GM19468 (cell line): ENCODE measurements around the gene SEC61A2.
"Not testable (repeated sequence)": the region's sequence is repeated elsewhere in the genome, so short reads cannot be mapped to it uniquely, and the experiment has no call there.

Experiments
- ATAC-seq: cut with Tn5 transposase; IDR thresholded peaks from one replicate; pipeline ENCODE4 v1.9.1; 2021; ENCODE audit warnings: mild to moderate bottlenecking, moderate library complexity, moderate number of reproducible peaks; ENCODE audit not compliant: unreplicated experiment; ENCODE audit errors: extremely low read depth

The SEC61A2 gene

DNA sequence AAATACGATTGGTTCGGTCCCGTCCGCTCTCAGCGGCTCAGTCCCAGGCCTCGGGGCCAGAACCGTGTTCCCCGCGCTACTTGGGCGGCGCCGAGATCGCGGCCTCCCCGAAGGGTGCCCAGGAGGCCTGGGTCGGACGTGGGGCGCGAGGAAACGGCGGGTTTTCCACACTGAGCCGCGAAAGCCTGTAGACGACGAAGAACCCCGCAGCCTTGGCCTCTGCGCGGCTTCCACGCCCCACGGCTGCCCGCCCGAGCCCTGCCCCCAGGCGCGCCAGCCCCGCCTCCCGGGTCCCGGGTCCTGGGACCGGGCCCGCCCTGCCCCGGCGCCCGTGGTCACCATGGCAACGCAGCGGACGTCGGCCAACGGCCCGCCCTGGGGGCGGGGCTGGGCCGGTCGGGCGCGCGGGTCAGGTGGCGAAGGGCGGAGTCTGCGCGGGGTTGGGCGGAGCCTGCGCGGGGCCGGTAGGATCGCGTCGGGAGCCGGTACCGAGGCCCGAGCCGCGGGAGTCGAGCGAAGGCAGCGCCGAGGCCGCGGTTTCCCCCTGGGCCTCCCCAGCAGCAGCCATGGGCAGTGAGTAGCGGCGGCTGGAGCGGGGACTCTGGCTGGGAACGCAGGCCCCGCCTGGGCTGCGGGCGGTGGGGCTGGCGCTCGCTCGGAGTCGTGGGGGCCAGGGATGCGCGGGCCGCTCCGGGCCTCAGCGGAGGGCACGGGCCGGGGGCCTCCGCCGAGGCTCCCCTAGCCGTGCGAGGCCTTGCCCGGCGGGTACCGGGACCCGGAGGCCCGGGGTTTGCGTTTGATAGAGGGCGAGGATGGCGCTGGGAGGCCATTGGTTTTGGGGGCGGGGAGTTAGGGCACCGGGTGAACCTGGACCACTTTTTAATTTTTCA is at the start of gene SEC61A2:
TSS of gene SEC61A2 (plus strand) at position 456 of the 890 bp plus-strand sequence. CDS start at position 567, 111 bp downstream.
- ATAC-seq = peak; percentile 63

DNA sequence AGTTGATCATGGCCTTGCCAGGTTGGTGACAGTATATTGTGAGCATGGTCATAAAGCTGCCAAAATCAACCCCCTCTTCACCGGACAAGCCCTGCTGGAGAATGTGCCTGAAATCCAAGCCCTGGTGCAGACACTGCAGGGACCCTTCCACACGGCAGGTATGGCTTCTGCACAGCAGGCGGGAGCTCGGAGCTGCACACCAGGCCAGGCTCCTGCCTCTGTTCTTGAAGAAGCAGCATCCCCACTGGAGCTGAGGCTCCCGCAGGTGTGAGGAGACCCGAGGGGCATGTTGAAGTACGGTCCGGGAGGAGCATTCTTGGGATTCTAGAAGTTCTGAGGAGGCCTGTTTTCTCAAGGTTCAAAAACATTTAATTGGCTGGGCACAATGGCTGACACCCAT is 48.0 kb upstream of the SEC61A2 start:
- no peak for ATAC-seq

GRCh38 chr10:12081879-12082557 is 47.5 kb upstream of the SEC61A2 start:
- no peak for ATAC-seq

DNA sequence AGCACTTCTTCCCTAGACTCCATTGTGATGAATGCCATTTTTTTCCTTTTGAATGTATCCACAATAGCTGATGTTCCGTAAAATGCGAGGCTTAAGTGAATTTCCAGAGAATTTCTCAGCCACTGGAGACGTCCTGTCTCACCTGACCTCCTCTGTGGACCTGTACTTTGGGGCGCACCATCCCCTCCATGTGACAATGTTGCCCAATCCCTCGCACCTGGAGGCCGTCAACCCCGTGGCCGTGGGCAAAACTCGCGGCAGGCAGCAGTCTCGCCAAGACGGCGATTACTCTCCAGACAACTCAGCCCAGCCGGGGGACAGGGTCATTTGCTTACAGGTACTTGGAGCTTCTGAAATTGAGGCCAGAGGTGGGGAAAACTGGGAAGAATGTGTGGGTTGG is 40.6 kb upstream of the SEC61A2 start:
- no peak for ATAC-seq

GRCh38 chr10:12091421-12091820 is 38.1 kb upstream of the SEC61A2 start:
- no peak for ATAC-seq

- ATAC-seq = not testable (repeated sequence)
Measured at GRCh38 chr10:12097361-12097760, 32.1 kb upstream of the SEC61A2 start.

DNA sequence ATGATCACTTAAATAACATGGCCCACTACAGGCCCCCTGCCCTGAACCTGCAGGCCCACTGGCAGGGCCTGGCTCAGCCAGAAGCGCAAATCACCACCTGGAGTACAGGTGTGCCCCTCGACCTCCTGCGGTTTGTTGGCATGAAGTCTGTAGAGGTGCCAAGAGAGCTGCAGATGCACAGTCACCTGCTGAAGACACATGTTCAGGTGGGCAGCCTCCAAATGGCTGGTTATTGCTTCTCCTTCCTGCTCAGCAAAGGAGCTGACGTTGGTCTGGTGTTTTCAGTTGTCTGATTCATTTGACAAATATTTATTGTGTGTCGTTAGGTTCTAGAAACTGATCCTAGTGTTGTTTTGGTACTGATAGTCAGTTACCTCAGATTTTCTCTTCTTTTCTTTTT is 31.7 kb upstream of the SEC61A2 start:
- no peak for ATAC-seq

DNA sequence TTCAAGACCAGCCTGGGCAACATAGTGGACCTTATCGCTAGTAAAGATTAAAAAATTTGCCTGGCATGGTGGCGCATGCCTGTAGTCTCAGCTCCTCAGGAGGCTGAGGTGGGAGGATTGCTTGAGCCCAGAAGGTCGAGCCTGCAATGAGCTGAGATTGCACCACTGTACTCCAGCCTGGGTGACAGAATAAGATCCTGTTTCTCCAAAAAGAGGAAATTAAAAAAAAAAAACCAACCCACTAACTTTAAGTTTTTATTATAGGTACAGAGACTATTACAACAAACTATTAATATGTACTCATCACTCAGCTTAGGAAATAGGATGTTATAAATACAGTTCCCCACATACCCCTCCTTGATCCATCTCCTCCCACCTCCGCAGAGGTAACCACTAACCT is 30.5 kb upstream of the SEC61A2 start:
- no peak for ATAC-seq

DNA sequence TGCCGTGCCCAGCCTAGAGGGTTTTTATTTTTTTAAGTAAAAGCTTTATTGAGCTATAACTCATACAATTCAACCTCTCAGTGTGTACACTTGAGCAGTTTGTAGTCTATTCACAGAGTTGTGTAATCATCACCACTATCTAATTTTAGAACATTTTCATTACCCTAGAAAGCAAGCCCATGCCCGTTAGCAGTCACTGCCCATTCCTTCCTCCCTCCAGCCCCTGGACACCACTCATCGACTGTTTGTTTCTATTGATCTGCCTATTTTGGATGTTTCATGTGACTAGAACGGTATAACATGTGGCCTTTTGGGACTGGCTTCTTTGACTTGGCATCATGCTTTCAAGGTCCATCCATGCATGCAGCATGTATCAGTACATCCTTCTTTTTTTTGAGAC is 25.7 kb upstream of the SEC61A2 start:
- ATAC-seq = no peak

- no peak for ATAC-seq
Measured at GRCh38 chr10:12107781-12108180, 21.7 kb upstream of the SEC61A2 start.

DNA sequence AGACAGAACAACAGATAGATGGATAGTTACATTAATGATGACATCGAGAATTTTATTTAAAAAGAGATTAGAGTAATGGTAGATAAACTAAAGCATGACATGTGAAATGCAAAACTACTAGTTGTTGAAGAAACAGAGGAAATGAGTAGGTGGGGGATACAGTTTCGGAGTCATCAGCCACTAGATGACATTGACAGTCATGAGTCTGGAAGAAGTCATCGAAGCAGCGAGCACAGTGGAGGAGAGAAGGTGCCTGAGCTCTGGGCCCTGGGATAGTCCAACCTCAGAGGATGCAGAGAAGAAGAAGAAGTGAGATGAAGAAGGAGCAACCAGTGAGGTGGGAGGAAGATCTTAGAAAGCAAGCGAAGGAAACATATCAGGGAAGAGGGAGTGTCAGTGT is 20.2 kb upstream of the SEC61A2 start:
- no peak for ATAC-seq

DNA sequence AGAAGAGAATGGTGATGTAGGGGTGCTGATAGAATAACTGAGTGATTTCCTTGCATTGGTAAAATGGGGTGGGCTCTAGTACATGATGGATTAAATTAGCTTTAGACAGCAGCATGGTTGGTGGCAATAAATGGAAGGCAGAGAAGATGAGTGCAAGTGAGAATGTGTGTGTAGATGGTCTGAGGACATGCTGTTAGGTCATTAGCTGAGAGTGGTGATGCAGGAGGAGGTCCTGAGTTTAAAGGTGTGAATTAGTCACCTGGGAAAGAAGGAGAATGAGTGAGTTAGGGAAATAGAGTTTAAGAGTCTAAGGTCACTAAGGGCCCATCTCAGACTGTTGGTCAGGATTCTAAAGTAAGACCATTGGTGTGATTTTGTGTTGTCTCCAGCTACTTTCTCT is 17.9 kb upstream of the SEC61A2 start:
- no peak for ATAC-seq

- no peak for ATAC-seq
Measured at GRCh38 chr10:12113627-12114026, 15.8 kb upstream of the SEC61A2 start.

DNA sequence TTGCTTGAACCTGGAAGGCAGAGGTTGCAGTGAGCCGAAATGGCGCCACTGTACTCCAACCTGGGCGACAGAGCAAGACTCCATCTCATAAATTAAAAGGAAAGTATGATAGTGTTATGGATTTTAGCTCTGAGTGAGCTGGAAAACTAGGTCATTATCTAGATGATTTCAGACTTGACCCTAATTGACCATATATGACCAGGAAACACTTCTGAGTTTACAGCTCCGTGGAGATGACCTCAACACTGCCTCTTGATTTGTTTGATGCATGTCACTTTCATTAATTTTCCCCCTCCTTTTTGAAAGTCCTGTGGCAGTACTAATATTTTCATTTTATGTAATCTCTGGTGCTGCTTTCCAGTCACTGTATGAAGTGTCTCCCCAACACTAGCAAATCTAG is 7.8 kb upstream of the SEC61A2 start:
- no peak for ATAC-seq

- ATAC-seq = peak; percentile 26
Measured at GRCh38 chr10:12130237-12130872, 878 bp downstream of the SEC61A2 start.

DNA sequence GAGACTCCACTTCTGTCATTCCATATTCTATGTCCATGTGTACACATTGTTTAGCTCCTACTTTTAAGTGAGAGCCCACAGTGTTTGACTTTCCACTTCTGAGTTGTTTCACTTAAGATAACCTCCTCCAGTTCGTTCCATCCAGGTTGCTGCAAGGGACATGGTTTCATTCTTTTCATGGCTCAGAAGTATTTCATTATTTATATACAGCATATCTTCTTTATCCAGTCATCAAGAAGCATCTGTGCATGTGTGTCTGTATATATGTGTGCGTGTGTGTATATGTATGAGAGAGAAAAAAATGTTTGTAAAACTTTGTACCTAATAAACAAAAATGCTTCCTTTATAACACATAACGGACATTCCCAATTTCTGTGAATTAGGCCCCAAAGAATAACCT is 6.2 kb downstream of the SEC61A2 start:
- no peak for ATAC-seq

- ATAC-seq = no peak
Measured at GRCh38 chr10:12140038-12140437, 10.6 kb downstream of the SEC61A2 start.

DNA sequence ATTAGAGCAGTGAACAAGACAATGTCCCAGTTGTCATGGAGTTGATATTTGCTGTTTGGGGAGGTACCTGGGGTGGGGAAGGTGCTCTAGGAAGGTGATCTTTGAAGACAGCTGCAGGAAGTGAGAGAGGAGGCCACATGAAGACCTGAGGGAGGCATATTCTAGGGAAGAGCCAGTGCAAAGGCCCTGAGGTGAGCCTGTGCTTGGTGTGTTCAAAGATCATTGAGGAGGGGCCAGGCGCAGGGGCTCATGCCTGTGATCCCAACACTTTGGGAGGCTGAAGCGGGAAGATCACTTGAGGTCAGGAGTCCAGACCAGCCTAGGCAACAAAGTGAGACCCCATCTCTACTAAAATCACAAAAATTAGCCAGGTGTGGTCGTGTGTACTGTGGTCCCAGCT is 15.1 kb downstream of the SEC61A2 start:
- ATAC-seq = no peak

GRCh38 chr10:12150163-12150562 is 20.7 kb downstream of the SEC61A2 start:
- ATAC-seq = no peak

GRCh38 chr10:12154516-12154915 is 25.0 kb downstream of the SEC61A2 start:
- ATAC-seq = no peak
